DMS79 (cell line): ENCODE data around the gene MAPK14.
A peak's percentile ranks its signal among the peaks of the same experiment; 100 is the strongest.
"Not testable (repeated sequence)": the region's sequence is repeated elsewhere in the genome, so short reads cannot be mapped to it uniquely, and the experiment has no call there.

Source experiments
- DNase-seq: peaks from one replicate; lab custom pipeline; 2025; lab: John Stamatoyannopoulos, UW

Gene MAPK14

GRCh38 chr6:36122495-36123269 is 95.1 kb downstream of the MAPK14 start:
- no peak for DNase-seq

- DNase-seq = peak; percentile 30
Observed at GRCh38 chr6:36123270-36124139, 95.9 kb downstream of the MAPK14 start.

DNA sequence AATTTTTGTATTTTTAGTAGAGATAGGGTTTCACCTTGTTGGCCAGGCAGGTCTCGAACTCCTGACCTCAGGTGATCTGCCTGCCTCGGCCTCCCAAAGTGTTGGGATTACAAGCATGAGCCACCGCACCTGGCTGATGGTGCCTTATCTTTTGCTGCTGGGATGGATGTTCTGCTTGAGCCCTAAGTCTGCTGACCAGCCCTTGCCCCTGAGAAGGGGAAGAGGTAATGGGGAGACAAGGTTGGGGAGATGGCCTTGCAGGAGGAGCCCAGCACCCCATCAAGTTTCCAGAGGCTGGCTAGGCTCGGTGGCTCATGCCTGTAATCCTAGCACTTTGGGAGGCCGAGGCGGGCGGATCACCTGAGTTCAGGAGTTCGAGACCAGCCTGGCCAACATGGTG is 96.7 kb downstream of the MAPK14 start:
- DNase-seq = not testable (repeated sequence)

DNA sequence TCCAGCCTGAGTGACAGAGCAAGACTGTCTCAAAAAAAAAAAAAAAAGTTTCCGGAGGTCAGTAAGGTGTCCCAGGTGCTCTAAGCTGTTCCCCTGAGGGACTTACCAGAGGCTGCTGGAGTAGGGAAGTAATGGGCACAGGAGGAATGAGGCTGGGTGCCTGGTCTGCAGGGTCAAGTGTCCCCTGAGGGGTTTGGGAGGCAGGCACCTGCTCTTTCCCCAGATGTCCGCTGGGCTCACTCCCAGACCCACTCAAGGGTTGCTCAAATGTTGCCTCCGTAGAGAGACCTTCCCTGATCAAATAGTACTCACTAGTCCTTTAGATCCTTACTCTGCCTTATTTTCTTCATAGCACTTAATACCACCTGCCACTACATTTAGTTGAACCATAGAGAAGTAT is 97.3 kb downstream of the MAPK14 start:
- DNase-seq = peak; percentile 52

DNA sequence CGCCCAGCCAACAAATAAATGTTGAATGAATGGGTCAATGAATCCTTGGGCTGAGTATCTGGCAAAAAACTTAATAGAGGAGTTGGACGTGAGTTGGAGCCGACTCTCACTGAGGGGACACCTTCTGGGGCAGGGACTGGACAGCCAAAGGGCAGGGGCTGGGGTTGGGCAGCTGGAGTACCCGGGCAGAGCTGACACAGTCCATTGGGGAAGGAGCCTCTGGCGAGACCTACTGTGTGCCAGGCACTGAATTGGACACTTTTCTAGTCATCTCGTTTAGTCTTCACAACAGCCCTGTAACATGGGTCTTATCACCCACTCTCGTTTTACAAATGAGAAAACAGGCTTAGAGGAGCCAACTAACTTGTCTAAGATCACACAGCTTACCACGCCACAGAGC is 98.0 kb downstream of the MAPK14 start:
- no peak for DNase-seq

DNA sequence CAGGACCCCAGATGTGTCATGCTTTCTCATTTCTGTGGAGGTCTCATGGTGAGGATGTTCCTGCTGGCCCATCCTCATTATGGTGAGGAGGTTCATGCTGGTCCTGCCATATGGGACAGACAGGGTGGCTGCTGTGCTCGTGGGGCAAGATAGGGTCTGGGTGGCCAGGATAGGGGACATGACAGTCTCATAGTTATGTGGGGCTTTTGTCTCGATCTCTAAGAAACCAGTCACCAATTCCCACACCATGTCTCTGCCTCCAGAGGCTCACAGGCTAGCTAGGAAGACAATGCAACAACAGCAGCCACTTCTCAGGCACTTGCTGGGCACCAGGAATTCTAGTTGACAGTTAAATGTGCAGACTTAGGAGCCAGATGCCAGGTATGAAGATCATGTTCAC is 98.5 kb downstream of the MAPK14 start:
- no peak for DNase-seq

- DNase-seq = no peak
Observed at GRCh38 chr6:36126553-36127458, 99.2 kb downstream of the MAPK14 start.

DNA sequence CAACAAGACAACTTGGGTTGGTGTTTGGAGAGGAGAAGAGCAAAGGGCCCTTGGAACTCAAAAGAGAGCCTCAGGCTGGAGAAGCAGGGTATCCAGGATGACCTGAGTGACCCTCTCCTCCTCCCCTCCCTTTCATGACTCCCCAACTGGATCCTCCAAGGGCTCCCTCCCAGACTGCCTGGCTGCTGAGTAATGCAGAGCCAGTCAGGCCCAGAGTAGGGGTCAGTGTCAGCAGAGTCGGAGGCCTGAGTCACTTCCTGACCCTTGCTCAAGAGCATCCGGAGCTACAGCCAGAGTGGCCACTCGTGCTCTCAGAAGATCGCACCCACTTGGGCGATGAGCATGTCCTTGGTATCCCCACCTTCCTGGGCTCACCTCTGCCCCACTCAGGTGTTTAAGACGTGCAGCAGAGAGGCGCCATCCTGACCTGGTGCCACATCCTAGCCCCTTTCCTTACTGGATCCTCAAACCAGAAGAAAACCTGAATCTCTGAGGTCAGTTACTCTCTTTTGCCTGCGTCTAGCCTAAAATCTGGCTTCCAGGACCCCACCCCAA is 99.9 kb downstream of the MAPK14 start:
- DNase-seq = no peak

GRCh38 chr6:36128073-36128472 is 100.5 kb downstream of the MAPK14 start:
- DNase-seq = no peak

DNA sequence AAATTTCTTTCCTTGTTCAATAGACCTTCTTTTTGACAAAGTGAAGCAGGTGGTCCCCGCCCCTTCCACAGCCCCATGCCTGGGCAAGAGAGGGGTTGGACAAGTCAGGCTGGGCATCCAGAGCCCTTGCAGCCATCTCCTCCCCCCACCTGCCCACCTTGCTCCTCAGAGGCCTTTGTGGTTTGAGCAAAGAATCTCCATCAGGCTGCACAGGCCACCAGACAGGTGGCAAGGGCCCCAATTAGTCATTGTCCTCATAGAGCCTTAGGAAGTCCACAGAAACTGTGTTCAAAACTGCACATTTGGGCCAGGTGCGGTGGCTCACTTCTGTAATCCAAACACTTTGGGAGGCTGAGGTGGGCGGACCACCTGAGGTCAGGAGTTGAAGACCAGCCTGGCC is 101.2 kb downstream of the MAPK14 start:
- no peak for DNase-seq

DNA sequence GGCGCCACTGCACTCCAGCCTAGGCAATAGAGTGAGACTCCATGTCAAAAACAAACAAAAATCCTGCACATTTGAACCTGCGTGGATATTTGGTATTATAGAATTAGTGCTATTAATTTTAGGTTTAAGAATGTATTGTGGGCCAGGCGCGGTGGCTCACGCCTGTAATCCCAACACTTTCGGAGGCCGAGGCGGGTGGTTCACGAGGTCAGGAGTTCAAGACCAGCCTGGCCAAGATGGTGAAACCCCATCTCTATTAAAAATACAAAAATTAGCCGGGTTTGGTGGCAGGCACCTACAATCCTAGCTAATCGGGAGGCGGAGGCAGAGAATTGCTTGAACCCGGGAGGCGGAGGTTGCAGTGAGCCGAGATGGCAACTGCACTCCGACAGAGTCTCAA is 101.7 kb downstream of the MAPK14 start:
- not testable (repeated sequence) for DNase-seq

- DNase-seq = peak; percentile 25
Observed at GRCh38 chr6:36129941-36130666, 102.5 kb downstream of the MAPK14 start, which contains the start of gene MAPK13. TSS of gene MAPK13 (plus strand) at chr6:36130513. CDS start at chr6:36130583, 70 bp downstream.

- DNase-seq = peak; percentile 67
Observed at GRCh38 chr6:36130667-36131510, 103.3 kb downstream of the MAPK14 start.

DNA sequence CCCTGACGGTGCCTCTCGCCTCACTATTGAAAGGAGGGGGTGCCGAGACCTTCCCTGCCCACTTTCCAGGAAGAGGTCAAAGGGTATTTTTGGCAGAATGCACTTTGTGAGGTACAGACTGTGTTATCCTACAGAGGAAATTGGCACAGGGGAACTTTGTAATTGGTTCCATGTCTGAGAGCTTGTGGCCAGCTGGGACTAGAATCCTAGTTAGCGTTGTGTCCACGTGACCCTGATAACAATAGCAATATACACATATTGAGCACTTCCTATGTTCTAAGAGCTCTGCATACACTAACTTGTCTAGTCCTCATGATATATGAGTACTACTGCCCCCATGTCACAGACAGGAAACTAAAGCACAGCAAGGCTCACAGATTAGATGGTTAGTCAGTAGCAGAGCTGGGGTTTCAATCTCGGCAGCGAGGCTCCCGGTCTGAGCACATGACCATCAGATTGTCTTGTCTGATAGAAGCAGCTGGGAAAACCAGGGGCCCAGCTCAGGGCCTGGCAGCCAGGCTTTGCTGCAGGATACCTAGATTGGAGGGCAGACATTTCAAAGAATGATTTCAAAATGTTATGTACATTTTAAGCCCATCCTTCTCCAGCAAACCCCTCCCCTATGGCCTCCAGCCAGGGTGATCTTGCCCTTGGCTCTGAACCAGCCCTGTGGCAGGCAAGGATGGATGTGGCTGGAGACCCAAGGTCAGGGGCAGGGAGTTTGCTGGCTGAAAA is 104.1 kb downstream of the MAPK14 start:
- DNase-seq = peak; percentile 23

DNA sequence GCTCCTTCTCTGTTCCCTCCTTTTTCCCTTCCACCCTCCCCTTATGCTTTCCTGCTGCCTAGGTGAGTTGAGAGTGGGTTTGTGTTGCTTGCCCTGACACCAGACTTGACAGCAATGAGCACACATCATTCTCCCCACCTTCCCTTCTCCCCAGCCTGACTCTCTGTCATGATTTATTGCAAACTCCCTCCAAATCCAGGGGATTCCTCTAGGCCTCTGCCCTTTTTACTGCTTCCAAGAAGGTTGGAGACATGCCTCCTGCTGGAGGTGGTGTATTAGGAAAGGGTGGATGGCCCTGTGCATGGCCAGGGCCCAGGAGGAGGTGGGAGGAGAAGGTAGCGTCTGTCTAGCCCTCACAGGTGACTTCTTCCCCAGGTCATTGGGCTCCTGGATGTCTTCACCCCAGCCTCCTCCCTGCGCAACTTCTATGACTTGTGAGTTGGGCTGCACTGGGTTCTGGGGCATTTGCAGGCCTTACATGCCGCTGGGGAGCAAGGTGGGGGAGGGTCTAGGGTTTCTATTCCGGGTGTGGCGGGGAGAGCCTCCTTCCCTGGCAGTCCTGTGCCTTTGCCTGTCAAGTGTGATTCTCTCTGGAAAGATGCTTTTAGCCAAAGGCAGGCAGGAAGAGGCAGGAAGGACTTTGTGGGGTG is 104.8 kb downstream of the MAPK14 start:
- no peak for DNase-seq

- DNase-seq = no peak
Observed at GRCh38 chr6:36133148-36133547, 105.5 kb downstream of the MAPK14 start.

DNA sequence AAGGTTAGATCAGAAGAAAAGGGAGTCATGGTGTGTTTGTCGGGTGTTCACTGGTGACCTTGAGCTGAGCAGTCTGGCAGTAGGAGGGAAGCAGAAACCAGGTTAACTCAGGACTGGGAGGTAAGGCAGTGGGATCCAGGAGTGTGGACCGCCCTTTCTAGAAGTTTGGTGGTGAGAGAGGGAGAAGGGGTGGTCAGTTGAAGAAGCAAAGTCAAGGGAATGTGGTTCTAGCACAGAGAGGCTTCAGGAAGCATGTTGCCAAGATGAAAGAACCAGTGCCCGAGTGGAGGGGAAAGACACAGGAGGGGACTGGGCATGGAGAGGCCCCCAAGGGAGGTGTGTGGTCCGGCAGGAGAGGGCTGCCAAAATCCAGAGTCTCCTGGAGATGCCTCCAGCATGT is 106.3 kb downstream of the MAPK14 start:
- no peak for DNase-seq

GRCh38 chr6:36135053-36135731 is 107.6 kb downstream of the MAPK14 start:
- DNase-seq = no peak
